Keratinocyte (primary cell): ENCODE data around the gene GRAMD1B.

ENCODE experiments used
- EZH2 ChIP-seq: IDR thresholded peaks from one replicate; pipeline ENCODE4 v1.6.1; 2012; ENCODE audit warnings: inconsistent platforms, mild to moderate bottlenecking, low read length, moderate library complexity
- TF ChIP-seq, protein P1 (sequence below), 3 experiments: IDR thresholded peaks in 1 of 3; conservative IDR thresholded peaks in 1 of 3; optimal IDR thresholded peaks in 1 of 3; 2 replicates in 2 of 3; 3 replicates in 1 of 3; pipeline versions ENCODE3 to v1.5.1; 2011; ENCODE audit warnings: low read length in 3 of 3, mild to moderate bottlenecking in 3 of 3, moderate library complexity in 2 of 3, control low read depth in 1 of 3, inconsistent platforms in 1 of 3; ENCODE audit not compliant: insufficient read depth in 2 of 3; ENCODE audit errors: extremely low read depth in 1 of 3

DNA sequence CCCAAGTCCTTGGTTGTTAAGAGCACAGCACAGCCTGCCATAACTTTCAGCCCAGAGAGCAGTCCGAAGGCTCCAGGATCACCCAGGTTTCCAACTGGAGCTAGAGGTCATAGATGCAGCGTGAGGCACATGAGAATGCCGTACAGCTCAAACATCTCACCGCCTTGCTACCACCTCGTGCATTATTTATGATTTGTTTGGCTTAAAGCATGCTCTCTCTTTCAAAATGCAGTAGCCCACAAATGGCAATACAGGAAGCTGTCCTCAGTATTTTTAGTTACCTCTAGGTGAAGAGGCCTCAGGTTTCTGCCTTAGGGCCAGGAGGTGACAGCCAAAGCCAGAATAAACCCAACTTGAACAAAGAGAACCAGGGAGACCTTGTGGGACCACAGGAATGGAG lies 210.0 kb downstream of the GRAMD1B start:
- TF ChIP-seq, protein P1, sequence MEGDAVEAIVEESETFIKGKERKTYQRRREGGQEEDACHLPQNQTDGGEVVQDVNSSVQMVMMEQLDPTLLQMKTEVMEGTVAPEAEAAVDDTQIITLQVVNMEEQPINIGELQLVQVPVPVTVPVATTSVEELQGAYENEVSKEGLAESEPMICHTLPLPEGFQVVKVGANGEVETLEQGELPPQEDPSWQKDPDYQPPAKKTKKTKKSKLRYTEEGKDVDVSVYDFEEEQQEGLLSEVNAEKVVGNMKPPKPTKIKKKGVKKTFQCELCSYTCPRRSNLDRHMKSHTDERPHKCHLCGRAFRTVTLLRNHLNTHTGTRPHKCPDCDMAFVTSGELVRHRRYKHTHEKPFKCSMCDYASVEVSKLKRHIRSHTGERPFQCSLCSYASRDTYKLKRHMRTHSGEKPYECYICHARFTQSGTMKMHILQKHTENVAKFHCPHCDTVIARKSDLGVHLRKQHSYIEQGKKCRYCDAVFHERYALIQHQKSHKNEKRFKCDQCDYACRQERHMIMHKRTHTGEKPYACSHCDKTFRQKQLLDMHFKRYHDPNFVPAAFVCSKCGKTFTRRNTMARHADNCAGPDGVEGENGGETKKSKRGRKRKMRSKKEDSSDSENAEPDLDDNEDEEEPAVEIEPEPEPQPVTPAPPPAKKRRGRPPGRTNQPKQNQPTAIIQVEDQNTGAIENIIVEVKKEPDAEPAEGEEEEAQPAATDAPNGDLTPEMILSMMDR (optimal IDR thresholded peaks at IDR 0.05 in 1 of 3, IDR thresholded peaks at IDR 0.05 in 1 of 3, conservative IDR thresholded peaks at IDR 0.05 in 1 of 3; ENCODE audit: extremely low read depth in 1 of 3, insufficient read depth in 2 of 3, low read length in 3 of 3), result no peak
- TF ChIP-seq EZH2, result no peak
